ENCODE data around the gene NDUFAF5.
"Not testable (repeated sequence)": the region's sequence is repeated elsewhere in the genome, so short reads cannot be mapped to it uniquely, and the experiment has no call there.

NDUFAF5 gene, protein sequence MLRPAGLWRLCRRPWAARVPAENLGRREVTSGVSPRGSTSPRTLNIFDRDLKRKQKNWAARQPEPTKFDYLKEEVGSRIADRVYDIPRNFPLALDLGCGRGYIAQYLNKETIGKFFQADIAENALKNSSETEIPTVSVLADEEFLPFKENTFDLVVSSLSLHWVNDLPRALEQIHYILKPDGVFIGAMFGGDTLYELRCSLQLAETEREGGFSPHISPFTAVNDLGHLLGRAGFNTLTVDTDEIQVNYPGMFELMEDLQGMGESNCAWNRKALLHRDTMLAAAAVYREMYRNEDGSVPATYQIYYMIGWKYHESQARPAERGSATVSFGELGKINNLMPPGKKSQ

DNA sequence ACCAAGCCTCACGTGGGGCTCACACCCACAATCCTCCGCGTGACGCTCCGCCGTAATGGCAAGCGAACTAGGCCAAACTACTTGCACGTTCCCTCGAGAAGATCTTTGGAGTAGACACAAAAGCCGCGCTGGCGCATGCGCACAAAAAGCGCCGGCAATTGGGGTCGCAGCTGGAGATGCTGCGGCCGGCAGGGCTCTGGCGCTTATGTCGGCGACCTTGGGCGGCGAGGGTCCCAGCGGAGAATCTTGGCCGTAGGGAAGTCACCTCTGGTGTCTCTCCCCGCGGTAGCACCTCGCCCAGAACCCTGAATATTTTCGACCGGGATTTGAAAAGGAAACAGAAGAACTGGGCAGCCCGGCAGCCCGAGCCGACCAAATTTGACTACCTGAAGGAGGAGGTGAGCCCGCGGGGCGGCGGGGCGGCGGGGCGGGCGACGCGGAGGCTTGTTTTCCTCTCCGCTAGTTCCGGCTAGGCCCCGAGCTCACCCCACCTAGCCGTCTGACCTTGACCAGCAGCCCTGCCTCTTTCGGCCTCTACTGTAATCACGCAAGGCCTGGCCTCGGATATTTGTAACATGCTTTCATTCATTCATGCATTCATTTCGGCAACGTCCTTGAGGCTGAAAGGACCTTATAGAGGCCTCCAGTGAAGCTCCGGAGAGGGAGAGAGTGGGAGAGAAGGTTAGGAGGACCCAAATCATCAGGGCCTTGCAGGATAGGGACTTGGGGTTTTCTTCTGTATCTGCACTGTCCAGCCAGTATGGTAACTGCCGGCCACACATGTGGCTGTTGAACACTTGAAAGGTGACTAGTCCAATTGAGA is at the start of gene NDUFAF5, which contains the start of gene ESF1:
NDUFAF5 (plus strand) TSS at position 136 of the 823 bp plus-strand sequence; CDS start at position 177, 41 bp downstream.
ESF1 (minus strand) TSS at position 27 of the 823 bp plus-strand sequence. CDS start 1,779 bp downstream, outside the sequence.
- DNase-seq: peak; percentile 71 to 98 (median 91)

DNA sequence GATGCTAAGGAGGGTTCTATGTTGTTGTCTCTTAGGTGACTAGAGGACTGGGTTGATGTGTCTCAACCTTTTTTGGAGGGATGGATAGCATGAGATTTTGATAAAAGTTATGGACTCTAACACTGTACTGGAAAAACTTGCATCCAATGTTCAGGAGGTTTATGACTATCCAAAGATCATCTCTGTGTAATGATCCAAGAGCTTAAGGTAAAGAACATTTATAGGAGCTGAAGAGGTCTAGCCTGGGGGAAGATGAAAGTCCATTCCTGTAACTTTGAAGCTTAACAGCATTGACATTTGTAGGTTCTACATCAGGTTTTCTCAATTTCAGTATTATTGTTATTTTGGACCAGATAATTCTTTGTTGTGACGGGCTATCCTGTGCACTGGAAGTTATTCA is 49.0 kb upstream of the NDUFAF5 start:
- DNase-seq: no peak

DNA sequence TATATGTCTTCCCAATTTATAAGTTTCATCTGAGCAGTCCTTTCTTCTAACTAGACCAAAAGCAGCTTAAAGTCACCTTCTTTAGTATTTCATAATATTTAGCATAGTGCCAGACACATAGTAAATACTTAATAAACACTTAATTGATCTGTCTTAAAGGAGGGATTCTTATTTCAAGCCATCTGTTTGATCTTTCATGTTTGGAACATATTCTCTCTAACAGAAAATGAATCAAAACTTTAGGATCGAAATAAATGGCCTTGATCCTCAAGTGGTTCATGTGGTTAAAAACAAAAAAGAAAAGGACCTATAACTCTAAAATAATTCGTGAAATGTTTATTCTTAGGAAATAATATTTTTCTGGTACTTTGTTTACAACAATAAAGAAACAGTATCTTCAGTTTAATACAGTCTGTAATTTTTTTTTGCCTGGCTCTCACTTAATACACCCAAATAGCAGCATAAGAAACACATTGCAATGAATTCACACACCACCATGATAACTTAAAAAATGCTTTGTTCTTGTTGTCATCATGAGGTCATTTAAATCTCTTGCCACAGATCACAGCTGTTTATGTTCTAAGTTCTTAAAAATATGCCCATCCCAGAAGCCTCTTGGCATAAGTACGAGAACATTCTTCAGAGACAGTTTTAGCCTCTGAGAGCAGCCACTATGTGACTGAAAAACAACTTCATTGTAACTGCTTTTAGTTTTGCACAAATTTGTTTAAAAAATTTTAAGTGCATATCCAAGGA is 48.2 kb upstream of the NDUFAF5 start:
- DNase-seq: no peak

- DNase-seq: not testable (repeated sequence)
Measured at GRCh38 chr20:13738187-13738586, 46.6 kb upstream of the NDUFAF5 start.

GRCh38 chr20:13739731-13740649 is 44.8 kb upstream of the NDUFAF5 start:
- no peak for DNase-seq

- no peak for DNase-seq
Measured at GRCh38 chr20:13741879-13742278, 42.9 kb upstream of the NDUFAF5 start.

- no peak for DNase-seq
Measured at GRCh38 chr20:13744352-13744751, 40.5 kb upstream of the NDUFAF5 start.

DNA sequence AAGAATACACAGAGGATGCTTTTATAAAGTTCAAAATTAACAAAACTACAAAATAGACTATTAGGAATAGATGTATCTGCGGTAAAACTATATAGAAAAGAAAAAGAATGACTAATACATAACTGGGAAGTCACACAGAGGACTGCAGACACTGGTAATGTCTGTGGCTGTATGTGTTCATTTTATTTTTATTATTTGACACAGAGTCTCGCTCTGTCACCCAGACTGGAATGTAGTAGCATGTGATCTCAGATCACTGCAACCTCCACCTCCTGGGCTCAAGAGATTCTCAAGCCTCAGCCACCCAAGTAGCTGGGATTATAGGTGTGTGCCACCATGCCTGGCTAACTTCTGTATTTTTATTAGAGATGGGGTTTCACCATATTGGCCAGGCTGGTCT is 39.0 kb upstream of the NDUFAF5 start:
- DNase-seq: no peak

- DNase-seq: no peak
Measured at GRCh38 chr20:13749811-13750210, 35.0 kb upstream of the NDUFAF5 start.

GRCh38 chr20:13753436-13754036 is 31.3 kb upstream of the NDUFAF5 start:
- no peak for DNase-seq

- DNase-seq: no peak
Measured at GRCh38 chr20:13755809-13756208, 29.0 kb upstream of the NDUFAF5 start.

DNA sequence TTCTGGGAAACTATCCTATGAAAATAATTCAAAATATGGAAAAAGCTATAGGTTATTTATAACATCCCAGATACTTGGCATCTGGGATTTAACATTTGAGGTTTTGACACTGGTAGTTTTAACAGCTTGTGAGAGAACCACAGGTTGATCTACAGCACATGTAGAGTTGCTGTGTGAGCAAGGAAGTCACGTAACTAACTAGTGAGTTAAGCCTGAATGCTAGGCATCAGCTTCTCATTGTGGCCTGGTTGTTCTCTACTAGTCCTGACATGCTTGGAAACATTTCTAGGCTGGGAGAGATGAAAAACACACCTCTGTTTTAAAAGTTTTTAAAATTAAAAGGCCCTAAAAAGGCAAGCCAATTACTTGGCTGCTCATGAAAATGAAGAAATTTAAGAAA is 28.3 kb upstream of the NDUFAF5 start:
- no peak for DNase-seq

DNA sequence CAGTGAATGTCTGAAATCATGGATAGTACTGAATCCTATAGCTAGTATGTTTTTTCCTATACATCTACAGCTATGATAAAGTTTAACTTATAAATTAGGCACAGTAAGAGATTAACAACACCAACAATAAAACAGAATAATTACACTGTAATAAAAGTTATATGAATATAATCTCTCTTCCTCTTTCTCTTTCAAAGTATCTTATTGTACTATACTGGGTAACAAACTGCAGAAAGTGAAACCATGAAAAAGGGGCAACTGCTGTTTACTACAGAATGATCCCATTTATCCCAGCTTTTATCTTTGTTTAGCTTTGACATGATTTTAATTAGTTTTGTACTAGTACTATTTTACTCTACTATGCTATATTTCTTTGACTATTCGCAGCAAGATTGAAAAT is 25.9 kb upstream of the NDUFAF5 start:
- DNase-seq: no peak

DNA sequence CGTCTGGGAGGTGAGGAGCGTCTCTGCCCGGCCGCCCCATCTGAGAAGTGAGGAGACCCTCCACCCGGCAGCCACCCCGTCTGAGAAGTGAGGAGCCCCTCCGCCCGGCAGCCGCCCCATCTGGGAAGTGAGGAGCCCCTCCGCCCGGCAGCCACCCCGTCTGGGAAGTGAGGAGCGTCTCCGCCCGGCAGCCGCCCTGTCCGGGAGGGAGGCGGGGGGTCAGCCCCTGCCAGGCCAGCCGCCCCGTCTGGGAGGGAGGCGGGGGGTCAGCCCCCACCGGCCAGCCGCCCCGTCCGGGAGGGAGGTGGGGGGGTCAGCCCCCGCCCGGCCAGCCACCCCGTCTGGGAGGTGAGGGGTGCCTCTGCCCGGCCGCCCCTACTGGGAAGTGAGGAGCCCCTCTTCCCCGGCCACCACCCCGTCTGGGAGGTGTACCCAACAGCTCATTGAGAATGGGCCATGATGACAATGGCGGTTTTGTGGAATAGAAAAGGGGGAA is 24.3 kb upstream of the NDUFAF5 start:
- not testable (repeated sequence) for DNase-seq

DNA sequence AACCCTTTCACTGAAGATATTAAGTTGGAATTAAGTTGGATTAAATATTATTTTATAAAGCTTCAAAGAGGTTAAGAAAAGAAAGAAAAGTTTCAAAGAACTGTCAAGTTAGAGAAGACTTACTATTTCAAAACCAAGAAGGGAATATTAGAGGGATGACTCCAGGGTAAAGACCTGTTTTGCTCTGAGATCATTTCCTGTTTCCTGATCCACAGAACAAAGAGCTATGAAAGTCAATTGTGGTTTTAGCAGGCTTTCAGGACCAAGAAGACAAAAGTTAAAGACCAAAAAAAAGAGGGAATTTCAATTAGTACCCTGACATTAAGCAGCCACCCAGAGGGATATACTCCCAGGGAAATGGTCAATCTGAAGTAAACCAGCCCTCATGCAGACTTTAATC is 19.5 kb upstream of the NDUFAF5 start:
- no peak for DNase-seq

DNA sequence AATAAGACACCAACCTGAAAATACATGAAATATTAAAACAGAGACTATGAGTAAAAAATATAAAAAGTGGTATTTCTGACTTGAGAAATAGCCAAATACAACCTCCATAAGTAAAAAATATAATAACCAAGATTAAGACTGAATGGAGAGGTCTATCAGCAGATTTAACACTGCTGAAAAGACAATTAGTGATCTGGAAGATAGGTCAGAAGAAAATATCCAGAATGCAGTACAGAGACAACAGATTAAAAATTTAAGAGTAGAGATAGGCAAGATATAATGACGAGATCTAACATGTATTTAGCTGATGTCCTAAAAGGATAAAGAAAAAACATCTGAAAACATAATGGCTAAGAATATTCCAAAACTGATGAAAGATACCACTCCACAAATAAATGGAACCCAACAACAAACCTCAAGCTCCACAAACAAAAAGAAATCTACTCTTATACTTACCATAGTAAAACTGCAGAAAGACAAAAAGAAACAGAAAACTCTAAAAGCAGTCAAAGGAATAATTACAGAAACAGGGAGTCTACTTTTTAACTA is 18.9 kb upstream of the NDUFAF5 start:
- no peak for DNase-seq

DNA sequence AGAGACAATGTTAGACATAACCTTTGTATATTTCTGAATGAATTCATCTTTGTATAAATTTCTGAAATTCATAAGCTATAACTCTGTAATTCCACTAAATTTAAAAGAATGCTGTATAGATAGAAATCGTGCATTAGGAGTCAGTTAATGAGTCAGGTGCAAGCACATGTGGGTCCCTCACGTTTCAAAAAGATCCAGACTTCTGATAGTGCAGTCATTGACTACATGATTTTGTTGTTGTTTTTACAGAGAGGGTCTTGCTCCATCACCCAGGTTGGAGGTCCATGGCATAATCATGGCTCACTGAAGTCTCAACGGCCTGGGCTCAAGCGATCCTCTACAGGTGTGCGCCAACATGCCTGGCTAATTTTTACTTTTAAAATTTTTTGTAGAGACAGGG is 14.7 kb upstream of the NDUFAF5 start:
- DNase-seq: no peak

DNA sequence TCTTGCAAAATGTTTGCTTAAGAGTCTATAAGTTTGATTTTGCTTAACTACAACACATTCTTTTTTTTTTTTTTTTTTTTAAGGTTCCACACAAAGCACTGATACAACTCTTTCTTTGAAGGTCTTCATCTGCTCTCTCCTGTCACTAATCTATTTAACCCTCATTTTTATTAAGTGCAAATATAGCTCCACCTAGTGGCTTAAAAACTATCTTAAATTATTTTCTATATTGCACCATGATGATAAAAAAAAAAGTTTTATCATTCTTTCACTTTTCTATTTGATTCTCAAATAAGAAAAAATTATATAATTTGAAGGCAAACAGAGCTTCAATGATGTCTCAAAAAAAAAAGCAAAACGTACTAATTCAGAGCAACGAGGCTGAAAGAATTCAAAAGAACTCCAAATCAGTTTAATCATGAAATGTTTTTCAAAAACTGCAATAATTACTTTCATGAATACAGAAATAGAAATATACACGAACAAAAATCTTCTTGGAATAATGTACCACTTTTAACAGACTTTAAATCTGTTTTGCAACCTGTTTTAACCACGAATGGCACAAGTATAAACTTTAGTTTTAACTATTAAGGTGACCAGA is 12.9 kb upstream of the NDUFAF5 start:
- DNase-seq: no peak

GRCh38 chr20:13772529-13772928 is 12.3 kb upstream of the NDUFAF5 start:
- no peak for DNase-seq
